Gastrocnemius medialis (tissue), 4 donors: ENCODE data around the gene PPIL6. TPM values are rescaled to one million over a fixed set of nuclear protein-coding genes. Genes with fewer than 3 reads are reported as not detected.
A peak's percentile ranks its signal among the peaks of the same experiment; 100 is the strongest.

Experiments used
- ATAC-seq, 2 donors: fragments of 150-250 bp; one replicate each; pipeline ENCODE4 v1.9.1; 2016
- DNase-seq, 2 donors: peaks; one replicate each; pipeline ENCODE4 v3.0.0-alpha.2; 2019
- H3K27ac ChIP-seq, 4 donors: fragments of 200-600 bp; sonication (generic); 1 replicate in 1 of 4; 2 replicates in 3 of 4; pipeline ENCODE4 v1.5.1; 2016 to 2018; ENCODE audit warnings: mild to moderate bottlenecking in 2 of 4, moderate library complexity in 1 of 4
- H3K27me3 ChIP-seq, 3 donors: fragments of 200-600 bp; sonication (generic) in 2 of 3; 1 replicate in 1 of 3; 2 replicates in 2 of 3; pipeline versions ENCODE4 v1.5.1 to v1.6.0; 2016 to 2019; ENCODE audit warnings: mild to moderate bottlenecking in 1 of 3, moderate library complexity in 1 of 3
- H3K36me3 ChIP-seq, 2 donors: fragments of 200-600 bp; sonication (generic) in 1 of 2; one replicate each; pipeline ENCODE4 v1.5.1; 2017 to 2018
- H3K4me1 ChIP-seq, 2 donors: fragments of 200-600 bp; sonication (generic) in 1 of 2; one replicate each; pipeline ENCODE4 v1.5.1; 2016 to 2017; ENCODE audit warnings: mild to moderate bottlenecking in 2 of 2
- H3K4me3 ChIP-seq, 4 donors: fragments of 200-600 bp; sonication (generic) in 3 of 4; 1 replicate in 1 of 4; 2 replicates in 3 of 4; pipeline ENCODE4 v1.5.1; 2016 to 2019; ENCODE audit warnings: mild to moderate bottlenecking in 2 of 4
- H3K9me3 ChIP-seq, 3 donors: fragments of 200-600 bp; sonication (generic) in 2 of 3; 1 replicate in 1 of 3; 2 replicates in 2 of 3; pipeline ENCODE4 v1.5.1; 2016 to 2019
- POLR2A ChIP-seq, 2 donors: fragments of 450-650 bp; IDR thresholded peaks; one replicate each; pipeline ENCODE4 v1.6.1; 2017; ENCODE audit warnings: antibody characterized with exemption in 2 of 2, mild to moderate bottlenecking in 2 of 2, moderate library complexity in 2 of 2
- in situ Hi-C, 4 donors: fragments of 200-750 bp; cut with MboI; loops; one replicate each; pipeline versions ENCODE4 v1.15.0 to v1.8.0; 2017; ENCODE audit warnings: low sequenced_read_pairs in 4 of 4
- intact Hi-C: fragments of 100-400 bp; cut with DNase I; formaldehyde crosslinking; loops from one replicate; pipeline ENCODE4 v1.15.1; 2023; ENCODE audit warnings: low total_unique reads
- total RNA-seq, 4 donors: library from RNA; depleted of rRNA; stranded (reverse); fragments of >200 nt; gene quantifications; one replicate each; pipeline versions ENCODE4 v1.1.0 to v1.2.3, GENCODE V29; 2016
- TF ChIP-seq, protein P1 (sequence below), 5 experiments: fragments of 450-650 bp in 3 of 5; fragments of 200-600 bp in 2 of 5; sonication (generic) in 2 of 5; IDR thresholded peaks in 4 of 5; conservative IDR thresholded peaks in 1 of 5; 1 replicate in 4 of 5; 2 replicates in 1 of 5; pipeline ENCODE4 v1.5.1; 2016 to 2019; ENCODE audit warnings: antibody characterized with exemption in 5 of 5, mild to moderate bottlenecking in 3 of 5, moderate library complexity in 3 of 5

Gene PPIL6
- total RNA-seq, 4 donors from 2014 or later = 0.64 to 2.9 (median 1.3) TPM

DNA sequence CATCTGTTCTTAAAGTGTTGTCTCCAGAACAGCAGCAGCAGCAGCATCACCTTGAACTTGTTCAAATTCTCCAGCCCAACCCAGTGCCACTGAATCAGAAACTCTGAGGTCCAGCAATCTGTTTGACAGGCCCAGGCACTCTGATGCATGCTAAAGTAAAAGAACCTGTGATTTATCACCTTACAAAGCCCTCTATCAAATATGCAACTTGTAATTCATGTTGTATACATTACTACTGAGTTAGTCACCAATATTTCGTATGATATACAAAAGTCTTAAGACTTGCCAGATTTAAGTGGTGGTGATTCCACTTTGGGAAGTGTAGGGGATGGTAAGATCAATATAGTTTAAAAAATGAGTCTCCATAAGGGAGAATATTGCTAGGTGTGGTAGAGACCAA lies 52.2 kb downstream of the PPIL6 start:
- ATAC-seq = no peak
- TF ChIP-seq, protein P1, sequence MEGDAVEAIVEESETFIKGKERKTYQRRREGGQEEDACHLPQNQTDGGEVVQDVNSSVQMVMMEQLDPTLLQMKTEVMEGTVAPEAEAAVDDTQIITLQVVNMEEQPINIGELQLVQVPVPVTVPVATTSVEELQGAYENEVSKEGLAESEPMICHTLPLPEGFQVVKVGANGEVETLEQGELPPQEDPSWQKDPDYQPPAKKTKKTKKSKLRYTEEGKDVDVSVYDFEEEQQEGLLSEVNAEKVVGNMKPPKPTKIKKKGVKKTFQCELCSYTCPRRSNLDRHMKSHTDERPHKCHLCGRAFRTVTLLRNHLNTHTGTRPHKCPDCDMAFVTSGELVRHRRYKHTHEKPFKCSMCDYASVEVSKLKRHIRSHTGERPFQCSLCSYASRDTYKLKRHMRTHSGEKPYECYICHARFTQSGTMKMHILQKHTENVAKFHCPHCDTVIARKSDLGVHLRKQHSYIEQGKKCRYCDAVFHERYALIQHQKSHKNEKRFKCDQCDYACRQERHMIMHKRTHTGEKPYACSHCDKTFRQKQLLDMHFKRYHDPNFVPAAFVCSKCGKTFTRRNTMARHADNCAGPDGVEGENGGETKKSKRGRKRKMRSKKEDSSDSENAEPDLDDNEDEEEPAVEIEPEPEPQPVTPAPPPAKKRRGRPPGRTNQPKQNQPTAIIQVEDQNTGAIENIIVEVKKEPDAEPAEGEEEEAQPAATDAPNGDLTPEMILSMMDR (IDR thresholded peaks at IDR 0.05 in 4 of 5, conservative IDR thresholded peaks at IDR 0.05 in 1 of 5) = no peak
- TF ChIP-seq POLR2A (IDR thresholded peaks at IDR 0.05) = no peak

DNA sequence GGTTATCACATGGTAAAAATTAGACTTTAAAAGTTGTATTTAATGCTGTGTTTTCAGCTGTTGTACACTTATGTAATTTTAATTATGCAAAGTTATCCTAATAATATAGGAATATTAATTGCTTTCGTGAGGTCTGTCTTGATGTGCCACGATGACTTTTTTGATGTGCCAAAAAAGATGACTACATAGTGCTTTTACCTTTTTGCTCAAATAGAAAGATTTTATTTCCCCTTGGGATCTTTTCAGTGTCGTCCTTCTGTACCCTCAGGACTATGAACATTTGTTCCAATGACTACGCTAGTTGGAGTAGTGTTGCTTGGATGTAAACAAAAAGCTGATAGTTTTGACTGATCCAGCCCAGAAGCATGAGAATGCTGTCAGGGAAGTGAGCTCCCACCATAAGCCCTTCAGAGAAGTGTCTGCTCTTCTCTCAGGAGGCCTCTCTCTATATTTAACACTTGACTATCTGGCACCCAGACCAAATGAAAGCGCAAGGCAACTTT lies 56.9 kb downstream of the PPIL6 start:
- in situ Hi-C loops = loop anchor here (5.0 to 10.0 kb wide), 5 partner anchors 79 to 289 kb away; partner anchors contain the start of genes CEP57L1 (in 3 of the 4) and SESN1 (in 2 of the 4)
- H3K27ac ChIP-seq = peak overlapping the region; percentile 96 to 100 (median 99)
- ATAC-seq (no peak), DNase-seq (no peak)
- H3K27me3 ChIP-seq = no peaks in the 10 kb centered on the region
- H3K36me3 ChIP-seq = no peaks in the 10 kb centered on the region
- H3K9me3 ChIP-seq = no peaks in the 10 kb centered on the region
- TF ChIP-seq POLR2A (IDR thresholded peaks at IDR 0.05) = no peak
- TF ChIP-seq, protein P1 (IDR thresholded peaks at IDR 0.05 in 4 of 5, conservative IDR thresholded peaks at IDR 0.05 in 1 of 5) = peak in 1 of 5 experiments; percentile 0
- intact Hi-C loops = loop anchor here (1.0 to 10.0 kb wide), 13 partner anchors 57 to 1434 kb away; partner anchors contain the start of genes AK9, CDK19, FIG4 and MICAL1
- peaks cover 36 to 39% of the 10 kb centered on the region in 2 donors for H3K4me1 ChIP-seq
- H3K4me3 ChIP-seq = peak overlapping the region; percentile 87 to 100 (median 98)

More for the DNA sequence above, 52.2 kb downstream of the PPIL6 start:
- Histone ChIP-seq H3K4me3 (no peak overlapping the region), H3K27ac (no peak overlapping the region), H3K9me3 (no peaks in the 10 kb centered on the region), H3K4me1 (peaks cover 24 to 29% of the 10 kb centered on the region in 2 donors), H3K36me3 (no peaks in the 10 kb centered on the region), H3K27me3 (no peaks in the 10 kb centered on the region)
- in situ Hi-C loops (loop anchor here (5.0 to 10.0 kb wide), 6 partner anchors 83 to 293 kb away; partner anchors contain the start of genes CEP57L1 (in 2 of the 4) and SESN1 (in 2 of the 4)), intact Hi-C loops (loop anchor here (10.0 kb wide), 2 partner anchors 307 to 443 kb away; partner anchors contain the start of genes AK9 and FIG4)
- DNase-seq = no peak

DNA sequence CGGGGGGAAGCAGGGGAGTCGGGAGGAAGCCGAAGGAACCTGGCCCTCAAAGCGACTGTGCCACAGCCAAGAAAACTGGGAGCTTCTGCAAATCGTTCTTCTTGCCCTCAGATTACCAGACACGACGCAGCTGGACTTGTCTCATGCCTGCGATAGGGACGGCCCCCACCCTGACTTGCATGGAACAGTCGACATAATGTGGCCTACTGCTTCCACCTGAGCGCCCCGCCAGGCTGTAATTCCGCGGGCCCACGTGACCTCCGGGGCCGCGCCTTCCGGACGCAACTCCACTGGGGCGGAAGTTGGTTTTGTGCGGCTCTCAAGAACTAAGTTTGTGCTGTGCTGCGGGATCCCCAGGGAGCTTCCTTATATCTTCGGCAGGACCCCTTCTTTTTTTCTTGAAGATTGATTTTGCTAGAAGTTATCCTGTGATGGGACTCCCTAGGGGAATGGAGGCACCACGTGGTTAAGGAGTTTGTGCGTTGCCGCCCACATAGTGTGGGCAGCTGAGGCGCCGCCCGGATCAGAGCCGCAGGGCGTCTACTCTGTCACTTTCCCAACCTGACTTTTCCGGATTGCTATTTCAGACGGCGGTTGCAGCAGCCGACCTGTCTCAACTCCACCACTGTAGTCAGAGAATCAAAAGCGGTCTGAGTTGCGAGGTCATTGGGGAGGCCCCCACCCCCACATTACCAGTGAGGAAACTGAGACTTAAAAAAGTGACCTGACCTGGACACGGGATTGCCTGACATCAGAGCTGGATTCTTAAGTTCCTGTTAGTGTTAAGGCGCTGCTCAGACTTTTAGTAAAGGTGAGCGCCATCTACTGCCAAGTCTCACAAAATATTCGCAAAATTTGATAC lies 57.6 kb downstream of the PPIL6 start:
- Histone ChIP-seq H3K36me3 (peaks cover 0 to 2% of the 10 kb centered on the region in 2 donors), H3K9me3 (no peaks in the 10 kb centered on the region), H3K27me3 (no peaks in the 10 kb centered on the region), H3K4me1 (peaks cover 42 to 43% of the 10 kb centered on the region in 2 donors), H3K27ac (peak overlapping the region; percentile 96 to 100 (median 99)), H3K4me3 (peak overlapping the region; percentile 87 to 100 (median 98))
- in situ Hi-C loops (loop anchor here (5.0 to 10.0 kb wide), 5 partner anchors 78 to 288 kb away; partner anchors contain the start of genes CEP57L1 (in 3 of the 4) and SESN1 (in 2 of the 4)), intact Hi-C loops (loop anchor here (1.0 to 10.0 kb wide), 14 partner anchors 57 to 1434 kb away; partner anchors contain the start of genes AK9, CDK19, FIG4 and MICAL1)
- ATAC-seq = peak; percentile 82 to 84
- TF ChIP-seq, protein P1 (IDR thresholded peaks at IDR 0.05 in 4 of 5, conservative IDR thresholded peaks at IDR 0.05 in 1 of 5) = peak; percentile 51 to 64 (median 55)
- peak; percentile 50 to 75 for TF ChIP-seq POLR2A (IDR thresholded peaks at IDR 0.05)
- peak; percentile 90 to 91 for DNase-seq

DNA sequence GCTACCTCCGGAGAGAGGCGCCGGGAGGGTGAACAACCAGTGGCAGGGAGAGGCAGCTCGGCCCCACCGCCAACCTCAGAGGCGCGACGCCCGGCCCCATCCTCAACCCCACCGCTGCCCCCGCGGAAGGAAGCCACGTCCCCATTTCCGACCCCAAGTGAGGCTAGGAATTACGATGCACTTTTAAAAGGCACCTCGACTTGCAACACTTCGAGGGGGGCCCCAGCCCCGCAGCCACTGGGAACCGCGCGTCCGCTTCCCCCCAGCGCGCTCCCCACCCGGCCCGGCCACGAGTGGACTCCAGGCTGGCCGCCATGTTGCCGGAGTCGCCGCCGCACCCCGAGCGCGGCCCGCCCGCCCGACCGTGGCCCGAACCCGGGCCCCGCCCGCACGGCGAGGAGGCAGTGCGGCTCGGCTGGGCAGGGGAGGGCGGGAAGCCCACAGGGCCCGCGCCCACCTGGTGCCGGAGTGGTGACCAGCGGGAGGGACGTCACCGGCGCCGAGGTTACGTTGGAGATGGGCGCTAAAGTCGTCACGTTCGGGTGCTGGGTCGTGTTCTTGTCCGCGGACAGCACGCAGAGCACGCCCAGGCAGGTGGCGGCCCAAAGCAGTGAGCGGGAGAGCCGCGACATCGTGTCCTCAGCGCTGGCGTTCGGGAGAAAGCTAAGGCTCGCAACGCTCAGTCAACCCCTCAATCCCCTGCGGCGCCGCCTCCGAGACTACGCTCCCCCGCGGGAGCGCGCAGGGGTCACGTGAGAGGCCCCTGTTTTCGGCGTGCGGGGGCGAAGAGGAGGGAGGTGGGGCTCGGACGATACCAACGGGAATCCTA lies 58.5 kb downstream of the PPIL6 start, which contains the start of gene CD164:
TSS of gene CD164 (minus strand) at position 721 of the 829 bp plus-strand sequence. CDS start at position 632, 89 bp downstream.
- ATAC-seq (peak; percentile 72 to 74), DNase-seq (peak; percentile 89 to 91)
- Histone ChIP-seq H3K9me3 (no peaks in the 10 kb centered on the region), H3K4me3 (peak within 1 kb of the TSS; percentile 87 to 100 (median 98)), H3K4me1 (peaks cover 43% of the 10 kb centered on the region in 2 donors), H3K27me3 (no peaks in the 10 kb centered on the region), H3K27ac (peak within 1 kb of the TSS; percentile 96 to 100 (median 99)), H3K36me3 (peaks cover 0 to 11% of the 10 kb centered on the region in 2 donors)
- TF ChIP-seq, protein P1 (IDR thresholded peaks at IDR 0.05 in 4 of 5, conservative IDR thresholded peaks at IDR 0.05 in 1 of 5) = no peak
- TF ChIP-seq POLR2A (IDR thresholded peaks at IDR 0.05) = peak; percentile 97 to 98
- intact Hi-C loops (loop anchor here (1.0 to 10.0 kb wide), 11 partner anchors 75 to 1435 kb away; partner anchors contain the start of genes AK9, CDK19, FIG4 and MICAL1), in situ Hi-C loops (loop anchor here (5.0 to 10.0 kb wide), 5 partner anchors 77 to 287 kb away; partner anchors contain the start of genes CEP57L1 (in 3 of the 4) and SESN1 (in 2 of the 4))
